Neural cell (in vitro differentiated cells): ENCODE data around the gene MEF2D. TPM values are rescaled to one million over a fixed set of nuclear protein-coding genes. Genes with fewer than 3 reads are reported as not detected.

Experiments used
- H2AFZ ChIP-seq: fragments of 200-600, 300-800 bp; sonication (generic), shearing (Covaris generic); 2 replicates; pipeline ENCODE4 v1.6.0; 2014; ENCODE audit warnings: low read depth, mild to moderate bottlenecking, antibody characterized with exemption, low read length, moderate library complexity
- H3F3A ChIP-seq: fragments of 200-600 bp; shearing (Covaris generic); 2 replicates; pipeline ENCODE4 v1.6.1; 2016; ENCODE audit warnings: mild to moderate bottlenecking, moderate library complexity, mixed read lengths, antibody characterized with exemption, low read length; ENCODE audit not compliant: insufficient read depth, poor library complexity, severe bottlenecking
- H3K27ac ChIP-seq: fragments of 200-600, 300-800 bp; sonication (generic), shearing (Covaris generic); 2 replicates; pipeline ENCODE4 v1.5.1; 2014; ENCODE audit warnings: mild to moderate bottlenecking, low read length, moderate library complexity
- H3K27me3 ChIP-seq: fragments of 300-800, 200-600 bp; sonication (generic), shearing (Covaris generic); 2 replicates; pipeline ENCODE4 v1.6.0; 2014; ENCODE audit warnings: mild to moderate bottlenecking, low read depth, low read length, moderate library complexity; ENCODE audit not compliant: insufficient read depth
- H3K36me3 ChIP-seq: fragments of 300-800, 200-600 bp; sonication (generic), shearing (Covaris generic); 2 replicates; pipeline ENCODE4 v1.5.1; 2014; ENCODE audit warnings: mild to moderate bottlenecking, antibody characterized with exemption, low read length, moderate library complexity; ENCODE audit not compliant: insufficient read depth
- H3K4me2 ChIP-seq: fragments of 300-800, 200-600 bp; sonication (generic), shearing (Covaris generic); 2 replicates; pipeline ENCODE4 v1.6.0; 2014; ENCODE audit warnings: mild to moderate bottlenecking, low read length
- H3K4me3 ChIP-seq: fragments of 300-800, 200-600 bp; sonication (generic), shearing (Covaris generic); 2 replicates; pipeline ENCODE4 v1.5.1; 2014; ENCODE audit warnings: mild to moderate bottlenecking, low read length, moderate library complexity
- H3K79me2 ChIP-seq: fragments of 200-600 bp; shearing (Covaris generic); replicated peaks from 2 replicates; pipeline ENCODE4 v1.6.0; 2014; ENCODE audit warnings: mild to moderate bottlenecking, low read length, moderate library complexity; ENCODE audit not compliant: insufficient read depth
- H3K9ac ChIP-seq: fragments of 300-800, 200-600 bp; sonication (generic), shearing (Covaris generic); 2 replicates; pipeline ENCODE4 v1.6.1; 2016; ENCODE audit warnings: mild to moderate bottlenecking, low read length, mixed read lengths
- H3K9me2 ChIP-seq: fragments of 200-600 bp; shearing (Covaris generic); 2 replicates; pipeline ENCODE4 v1.6.1; 2016; ENCODE audit warnings: mild to moderate bottlenecking, low read length, mixed read lengths; ENCODE audit not compliant: insufficient read depth
- H3K9me3 ChIP-seq: fragments of 200-600, 300-800 bp; sonication (generic), shearing (Covaris generic); 2 replicates; pipeline ENCODE4 v1.6.1; 2016; ENCODE audit warnings: mild to moderate bottlenecking, mixed run types, low read length, moderate library complexity, mixed read lengths
- H4K20me1 ChIP-seq: fragments of 200-600 bp; shearing (Covaris generic); 2 replicates; pipeline ENCODE4 v1.6.1; 2016; ENCODE audit warnings: mild to moderate bottlenecking, mixed run types; ENCODE audit not compliant: insufficient read depth
- CTCF ChIP-seq: fragments of 450-650 bp; IDR thresholded peaks from 2 replicates; pipeline ENCODE4 v1.5.1; 2014; ENCODE audit warnings: antibody characterized with exemption, mild to moderate bottlenecking, moderate library complexity; ENCODE audit not compliant: poor library complexity, severe bottlenecking
- EP300 ChIP-seq: fragments of 450-650 bp; conservative IDR thresholded peaks from 2 replicates; pipeline ENCODE4 v1.6.1; 2014; ENCODE audit warnings: antibody characterized with exemption, mild to moderate bottlenecking, moderate library complexity; ENCODE audit not compliant: poor library complexity, severe bottlenecking
- EZH2 ChIP-seq: fragments of 200-600, 300-800 bp; shearing (Covaris generic), sonication (generic); IDR thresholded peaks from 2 replicates; pipeline ENCODE4 v1.6.1; 2014; ENCODE audit warnings: antibody characterized with exemption, low read length, borderline replicate concordance, mild to moderate bottlenecking; ENCODE audit not compliant: insufficient read depth, poor library complexity, severe bottlenecking
- MXI1 ChIP-seq: fragments of 450-650 bp; conservative IDR thresholded peaks from 2 replicates; pipeline ENCODE4 v1.6.1; 2014; ENCODE audit warnings: antibody characterized with exemption, mild to moderate bottlenecking; ENCODE audit not compliant: poor library complexity, severe bottlenecking
- POLR2AphosphoS5 ChIP-seq: IDR thresholded peaks from 2 replicates; pipeline ENCODE4 v1.6.1; 2012
- RAD21 ChIP-seq: fragments of 450-650 bp; conservative IDR thresholded peaks from 2 replicates; pipeline ENCODE4 v1.6.1; 2014; ENCODE audit warnings: antibody characterized with exemption, mild to moderate bottlenecking, moderate library complexity
- REST ChIP-seq: IDR thresholded peaks from 2 replicates; pipeline ENCODE4 v1.6.1; 2012; ENCODE audit warnings: borderline replicate concordance
- SMC3 ChIP-seq: fragments of 450-650 bp; conservative IDR thresholded peaks from 2 replicates; pipeline ENCODE4 v1.6.1; 2014; ENCODE audit warnings: antibody characterized with exemption, mild to moderate bottlenecking, moderate library complexity; ENCODE audit not compliant: poor library complexity
- TAF1 ChIP-seq: IDR thresholded peaks from 2 replicates; pipeline ENCODE4 v1.6.1; 2012; ENCODE audit warnings: low read depth
- polyA plus RNA-seq: library from polyadenylated mRNA; depleted of rRNA; stranded (reverse); fragments of >200 nt; gene quantifications from 2 replicates; pipeline ENCODE4 v1.2.3, GENCODE V29; 2014

The MEF2D gene
- polyA plus RNA-seq, 1 donor from 2014 or later = 4.7 TPM

- Histone ChIP-seq H3F3A (no peaks in the 10 kb centered on the region), H3K79me2 (no peaks in the 10 kb centered on the region), H3K9me3 (no peaks in the 10 kb centered on the region), H3K9me2 (no peaks in the 10 kb centered on the region), H4K20me1 (no peaks in the 10 kb centered on the region), H2AFZ (no peak overlapping the region), H3K9ac (no peak overlapping the region), H3K27ac (no peak overlapping the region), H3K4me2 (no peak overlapping the region), H3K27me3 (no peaks in the 10 kb centered on the region), H3K4me3 (no peak overlapping the region), H3K36me3 (no peaks in the 10 kb centered on the region)
- TF ChIP-seq MXI1 = no peak
- TF ChIP-seq REST = no peak
- TF ChIP-seq CTCF = no peak
- TF ChIP-seq SMC3 = no peak
Observed at GRCh38 chr1:156458181-156458503, 42.4 kb downstream of the MEF2D start.

GRCh38 chr1:156456625-156457465 lies 43.7 kb downstream of the MEF2D start:
- H3K4me2 ChIP-seq = peak overlapping the region; percentile 40
- H2AFZ ChIP-seq = peak overlapping the region; percentile 91
- peak overlapping the region; percentile 75 for H3K4me3 ChIP-seq
- H3F3A ChIP-seq = no peaks in the 10 kb centered on the region
- H3K27me3 ChIP-seq = no peaks in the 10 kb centered on the region
- H3K27ac ChIP-seq = peak overlapping the region; percentile 94
- H3K9ac ChIP-seq = peak overlapping the region; percentile 95
- no peaks in the 10 kb centered on the region for H3K79me2 ChIP-seq
- no peaks in the 10 kb centered on the region for H3K9me3 ChIP-seq
- H3K9me2 ChIP-seq = no peaks in the 10 kb centered on the region
- TF ChIP-seq EZH2 (no peak), TAF1 (peak; percentile 70), CTCF (no peak), RAD21 (peak; percentile 47), MXI1 (peak; percentile 54), POLR2AphosphoS5 (peak; percentile 73), REST (no peak), SMC3 (peak; percentile 60), EP300 (no peak)
- H4K20me1 ChIP-seq = no peaks in the 10 kb centered on the region
- H3K36me3 ChIP-seq = no peaks in the 10 kb centered on the region
